Measurements from ENCODE around the gene MTA2.
"Not testable (repeated sequence)": the region's sequence is repeated elsewhere in the genome, so short reads cannot be mapped to it uniquely, and the experiment has no call there.

Gene MTA2

GRCh38 chr11:62575156-62575555 is 26.5 kb downstream of the MTA2 start:
- no peaks in the 10 kb centered on the region for H3K27me3 ChIP-seq
- H3K36me3 ChIP-seq: peaks cover 33 to 66% (median 38%) of the 10 kb centered on the region in 3 donors
- peak overlapping the region; percentile 89 to 95 for H3K27ac ChIP-seq
- peak overlapping the region; percentile 71 to 82 for H3K4me3 ChIP-seq
- TF ChIP-seq CTCF (IDR thresholded peaks at IDR 0.05): no peak
- intact Hi-C loops (cut with DNase I; ENCODE audit: low total_unique reads): no loop called here
- DNase-seq: peak in 1 of 2 donors; percentile 68
- H3K4me1 ChIP-seq: peaks cover 0 to 28% (median 20%) of the 10 kb centered on the region in 4 donors
- no peaks in the 10 kb centered on the region for H3K9me3 ChIP-seq

- Histone ChIP-seq H3K4me1 (peaks cover 0 to 34% (median 20%) of the 10 kb centered on the region in 4 donors), H3K36me3 (peaks cover 33 to 66% (median 45%) of the 10 kb centered on the region in 3 donors), H3K4me3 (peak overlapping the region; percentile 71 to 82), H3K9me3 (no peaks in the 10 kb centered on the region), H3K27ac (peak overlapping the region; percentile 89 to 95), H3K27me3 (no peaks in the 10 kb centered on the region)
- no peak for TF ChIP-seq CTCF (IDR thresholded peaks at IDR 0.05)
- intact Hi-C loops (cut with DNase I; ENCODE audit: low total_unique reads): no loop called here
- peak in 1 of 2 donors; percentile 75 for DNase-seq
Measured at GRCh38 chr11:62574363-62575071, 27.1 kb downstream of the MTA2 start.

GRCh38 chr11:62573592-62574362 is 27.9 kb downstream of the MTA2 start, which contains the start of gene EEF1G:
TSS of gene EEF1G (minus strand) at chr11:62573891. CDS start at chr11:62573842, 49 bp downstream.
- no peak for TF ChIP-seq CTCF (IDR thresholded peaks at IDR 0.05)
- H3K27me3 ChIP-seq: no peaks in the 10 kb centered on the region
- DNase-seq: peak; percentile 100
- H3K4me3 ChIP-seq: peak within 1 kb of the TSS; percentile 71 to 82
- H3K27ac ChIP-seq: peak within 1 kb of the TSS; percentile 89 to 95
- intact Hi-C loops (cut with DNase I; ENCODE audit: low total_unique reads): no loop called here
- peaks cover 0 to 35% (median 20%) of the 10 kb centered on the region in 4 donors for H3K4me1 ChIP-seq
- peaks cover 41 to 67% (median 45%) of the 10 kb centered on the region in 3 donors for H3K36me3 ChIP-seq
- no peaks in the 10 kb centered on the region for H3K9me3 ChIP-seq

GRCh38 chr11:62573006-62573591 is 28.6 kb downstream of the MTA2 start:
- Histone ChIP-seq H3K9me3 (no peaks in the 10 kb centered on the region), H3K27ac (peak overlapping the region; percentile 82 to 95), H3K36me3 (peaks cover 41 to 67% (median 43%) of the 10 kb centered on the region in 3 donors), H3K4me3 (peak overlapping the region; percentile 71 to 82), H3K4me1 (peaks cover 0 to 35% (median 20%) of the 10 kb centered on the region in 4 donors), H3K27me3 (no peaks in the 10 kb centered on the region)
- TF ChIP-seq CTCF (IDR thresholded peaks at IDR 0.05): no peak
- DNase-seq: peak in 1 of 2 donors; percentile 68
- intact Hi-C loops (cut with DNase I; ENCODE audit: low total_unique reads): no loop called here

- DNase-seq: no peak
- intact Hi-C loops (cut with DNase I; ENCODE audit: low total_unique reads): no loop called here
- Histone ChIP-seq H3K27me3 (no peaks in the 10 kb centered on the region), H3K36me3 (peaks cover 42 to 67% (median 47%) of the 10 kb centered on the region in 3 donors), H3K4me3 (peak overlapping the region; percentile 71 to 82), H3K27ac (peak overlapping the region; percentile 82 to 95), H3K9me3 (no peaks in the 10 kb centered on the region), H3K4me1 (peaks cover 0 to 35% (median 20%) of the 10 kb centered on the region in 4 donors)
- no peak for TF ChIP-seq CTCF (IDR thresholded peaks at IDR 0.05)
Measured at GRCh38 chr11:62572431-62572830, 29.2 kb downstream of the MTA2 start.

- peak overlapping the region in 1 of 2 donors; percentile 82 for H3K27ac ChIP-seq
- DNase-seq; H3K27me3 ChIP-seq; H3K4me3 ChIP-seq; intact Hi-C loops (cut with DNase I; ENCODE audit: low total_unique reads); H3K9me3 ChIP-seq: not testable (repeated sequence)
- peaks cover 51 to 67% (median 55%) of the 10 kb centered on the region in 3 donors for H3K36me3 ChIP-seq
- H3K4me1 ChIP-seq: peaks cover 0 to 35% (median 20%) of the 10 kb centered on the region in 4 donors
Measured at GRCh38 chr11:62571493-62571892, 30.2 kb downstream of the MTA2 start.

- intact Hi-C loops (cut with DNase I; ENCODE audit: low total_unique reads): not testable (repeated sequence)
Measured at GRCh38 chr11:62570903-62571302, 30.8 kb downstream of the MTA2 start.

More at GRCh38 chr11:62570903-62571302, 30.8 kb downstream of the MTA2 start:
- H3K27ac ChIP-seq, DNase-seq, H3K9me3 ChIP-seq, H3K27me3 ChIP-seq, H3K4me3 ChIP-seq: not testable (repeated sequence)
- peaks cover 50 to 67% (median 55%) of the 10 kb centered on the region in 3 donors for H3K36me3 ChIP-seq
- peaks cover 0 to 34% (median 19%) of the 10 kb centered on the region in 4 donors for H3K4me1 ChIP-seq
